H1 (cell line): ENCODE measurements around the gene NDUFS5. TPM values are rescaled to one million over a fixed set of nuclear protein-coding genes. Genes with fewer than 3 reads are reported as not detected.

ENCODE experiments used
- CTCF ChIA-PET: fragments of 300-600 bp; sonication (Branson Sonifier 250); formaldehyde crosslinking; loops from one replicate; lab custom pipeline; 2021; ENCODE audit not compliant: partially characterized antibody; lab: Charles Lee
- POLR2A ChIA-PET: fragments of 300-600 bp; sonication (Branson Sonifier 250); formaldehyde crosslinking; loops from one replicate; lab custom pipeline; 2021; ENCODE audit warnings: inconsistent platforms; ENCODE audit not compliant: partially characterized antibody; lab: Charles Lee
- DNase-seq, 2 experiments: peaks; one replicate each; pipeline versions ENCODE4 v3.0.0 to v3.0.0-alpha.2; 2010 to 2022; ENCODE audit warnings: low spot score in 2 of 2, low read depth in 1 of 2, mixed read lengths in 1 of 2
- FAIRE-seq: peaks from 2 replicates; lab custom pipeline; 2011; peaks lifted over from hg19 to GRCh38; lab: Jason Lieb, UNC
- H2AFZ ChIP-seq: 2 replicates; pipeline ENCODE4 v1.8.1; 2012; ENCODE audit warnings: low read length, inconsistent platforms
- H2AK5ac ChIP-seq: 2 replicates; pipeline ENCODE4 v1.6.1; 2013; ENCODE audit warnings: low read depth, low read length
- H2BK120ac ChIP-seq: replicated peaks from 2 replicates; pipeline ENCODE3; 2013; ENCODE audit warnings: low read depth, low read length, inconsistent platforms
- H2BK12ac ChIP-seq: 2 replicates; pipeline ENCODE4 v1.6.1; 2013; ENCODE audit warnings: low read depth, low read length
- H2BK15ac ChIP-seq: 2 replicates; pipeline ENCODE4 v1.6.1; 2013; ENCODE audit warnings: low read length
- H2BK20ac ChIP-seq: 2 replicates; pipeline ENCODE4 v1.6.1; 2013; ENCODE audit warnings: low read length
- H2BK5ac ChIP-seq: 2 replicates; pipeline ENCODE4 v1.6.1; 2013; ENCODE audit warnings: low read depth, low read length
- H3K14ac ChIP-seq: 2 replicates; pipeline ENCODE4 v1.6.1; 2013; ENCODE audit warnings: inconsistent platforms; ENCODE audit not compliant: insufficient read length
- H3K18ac ChIP-seq: 2 replicates; pipeline ENCODE4 v1.6.1; 2013; ENCODE audit warnings: low read length; ENCODE audit errors: extremely low read depth
- H3K23ac ChIP-seq: 2 replicates; pipeline ENCODE4 v1.6.1; 2013; ENCODE audit warnings: inconsistent platforms; ENCODE audit not compliant: insufficient read length
- H3K23me2 ChIP-seq: 2 replicates; pipeline ENCODE4 v1.6.1; 2013; ENCODE audit warnings: low read depth, low read length
- H3K27ac ChIP-seq: 2 replicates; pipeline ENCODE4 v1.6.1; 2011; ENCODE audit warnings: low read depth, low read length, inconsistent platforms
- H3K27me3 ChIP-seq, 4 experiments: replicated peaks in 1 of 4; 1 replicate in 1 of 4; 2 replicates in 3 of 4; pipeline versions ENCODE4 v1.6.1 to v1.8.1; 2011 to 2013; ENCODE audit warnings: low read length in 3 of 4, mild to moderate bottlenecking in 3 of 4, inconsistent platforms in 2 of 4, mixed read lengths in 2 of 4, moderate library complexity in 1 of 4; ENCODE audit not compliant: control insufficient read depth in 3 of 4, insufficient read depth in 3 of 4; ENCODE audit errors: extremely low read depth in 1 of 4
- H3K36me3 ChIP-seq, 4 experiments: 2 replicates each; pipeline versions ENCODE4 v1.6.1 to v1.8.1; 2011 to 2013; ENCODE audit warnings: mild to moderate bottlenecking in 4 of 4, low read length in 3 of 4, moderate library complexity in 2 of 4, control low read depth in 1 of 4, inconsistent platforms in 1 of 4; ENCODE audit not compliant: insufficient read depth in 4 of 4, control insufficient read depth in 2 of 4
- H3K4ac ChIP-seq: replicated peaks from 2 replicates; pipeline ENCODE3; 2013; ENCODE audit warnings: low read length, low read depth, mixed read lengths, inconsistent platforms; ENCODE audit not compliant: insufficient read length
- H3K4me1 ChIP-seq, 4 experiments: replicated peaks in 1 of 4; 1 replicate in 1 of 4; 2 replicates in 3 of 4; pipeline versions ENCODE4 v1.6.1 to v1.8.1; 2011 to 2013; ENCODE audit warnings: low read length in 3 of 4, inconsistent platforms in 2 of 4, mixed read lengths in 1 of 4; ENCODE audit not compliant: insufficient read depth in 4 of 4, control insufficient read depth in 3 of 4
- H3K4me2 ChIP-seq, 2 experiments: 2 replicates each; pipeline versions ENCODE4 v1.6.1 to v1.8.1; 2011 to 2013; ENCODE audit warnings: low read depth in 2 of 2, low read length in 2 of 2, control low read depth in 1 of 2, inconsistent platforms in 1 of 2, mild to moderate bottlenecking in 1 of 2; ENCODE audit not compliant: insufficient read depth in 1 of 2
- H3K4me3 ChIP-seq, 4 experiments: fragments of 200-600, 300-600 bp in 1 of 4; sonication (generic), shearing (Covaris generic), sonication (Bioruptor Twin) in 1 of 4; 2 replicates each; pipeline versions ENCODE4 v1.5.1 to v1.8.1; 2011 to 2016; ENCODE audit warnings: low read length in 4 of 4, low read depth in 3 of 4, control low read depth in 2 of 4, inconsistent platforms in 2 of 4, mild to moderate bottlenecking in 2 of 4, mixed read lengths in 1 of 4, moderate library complexity in 1 of 4; ENCODE audit not compliant: insufficient read depth in 2 of 4; ENCODE audit errors: extremely low read depth in 1 of 4
- H3K56ac ChIP-seq: replicated peaks from 2 replicates; pipeline ENCODE3; 2013; ENCODE audit warnings: low read depth, mild to moderate bottlenecking, mixed read lengths, low read length, inconsistent platforms; ENCODE audit not compliant: insufficient read length
- H3K79me1 ChIP-seq: 2 replicates; pipeline ENCODE4 v1.6.1; 2013; ENCODE audit warnings: low read depth, low read length, control low read depth
- H3K79me2 ChIP-seq, 2 experiments: 2 replicates each; pipeline versions ENCODE4 v1.6.1 to v1.8.1; 2012 to 2013; ENCODE audit warnings: low read length in 2 of 2, mild to moderate bottlenecking in 2 of 2, inconsistent platforms in 1 of 2; ENCODE audit not compliant: insufficient read depth in 2 of 2, control insufficient read depth in 1 of 2
- H3K9ac ChIP-seq, 4 experiments: replicated peaks in 1 of 4; 1 replicate in 1 of 4; 2 replicates in 3 of 4; pipeline versions ENCODE4 v1.6.1 to v1.8.1; 2011 to 2013; ENCODE audit warnings: low read depth in 3 of 4, low read length in 3 of 4, control low read depth in 2 of 4, mild to moderate bottlenecking in 2 of 4, moderate library complexity in 2 of 4, inconsistent platforms in 1 of 4; ENCODE audit errors: extremely low read depth in 1 of 4
- H3K9me3 ChIP-seq, 2 experiments: 2 replicates each; pipeline versions ENCODE4 v1.6.1 to v1.8.1; 2012 to 2013; ENCODE audit warnings: mild to moderate bottlenecking in 2 of 2, moderate library complexity in 2 of 2, control low read depth in 1 of 2, inconsistent platforms in 1 of 2, low read depth in 1 of 2, low read length in 1 of 2, mixed read lengths in 1 of 2; ENCODE audit not compliant: insufficient read depth in 2 of 2
- H4K20me1 ChIP-seq, 2 experiments: replicated peaks in 1 of 2; 2 replicates each; pipeline versions ENCODE3 to v1.8.1; 2011 to 2013; ENCODE audit warnings: inconsistent platforms in 2 of 2, low read length in 2 of 2, mild to moderate bottlenecking in 1 of 2; ENCODE audit not compliant: insufficient read depth in 2 of 2, control insufficient read depth in 1 of 2
- H4K5ac ChIP-seq: 2 replicates; pipeline ENCODE4 v1.6.1; 2013; ENCODE audit warnings: low read length, low read depth, mixed read lengths, inconsistent platforms; ENCODE audit not compliant: insufficient read length
- H4K8ac ChIP-seq: 2 replicates; pipeline ENCODE4 v1.8.0; 2013; ENCODE audit warnings: mild to moderate bottlenecking, moderate library complexity, low read length, inconsistent platforms; ENCODE audit not compliant: insufficient read depth; ENCODE audit errors: extremely low read depth
- H4K91ac ChIP-seq: replicated peaks from 2 replicates; pipeline ENCODE3; 2013; ENCODE audit warnings: low read length, mixed read lengths, inconsistent platforms; ENCODE audit not compliant: insufficient read length
- ATF3 ChIP-seq: IDR thresholded peaks from 2 replicates; pipeline ENCODE4 v1.6.1; 2011; ENCODE audit warnings: low read depth, mild to moderate bottlenecking, low read length; ENCODE audit not compliant: insufficient read depth
- BRCA1 ChIP-seq: IDR thresholded peaks from 2 replicates; pipeline ENCODE4 v1.6.1; 2012; ENCODE audit warnings: low read depth, low read length, improper control_type of control experiment
- CTBP2 ChIP-seq: IDR thresholded peaks from 2 replicates; pipeline ENCODE4 v1.7.0; 2011; ENCODE audit warnings: borderline replicate concordance, mild to moderate bottlenecking, moderate library complexity, mixed read lengths, low read length; ENCODE audit not compliant: insufficient read depth, insufficient read length
- GABPA ChIP-seq: IDR thresholded peaks from 2 replicates; pipeline ENCODE4 v1.6.1; 2011; ENCODE audit warnings: mild to moderate bottlenecking, low read length, moderate library complexity, borderline replicate concordance; ENCODE audit not compliant: insufficient read depth
- GTF2F1 ChIP-seq: IDR thresholded peaks from 2 replicates; pipeline ENCODE4 v1.6.1; 2012; ENCODE audit warnings: low read depth, low read length, improper control_type of control experiment, borderline replicate concordance
- JUN ChIP-seq: IDR thresholded peaks from 2 replicates; pipeline ENCODE4 v1.6.1; 2011; ENCODE audit warnings: low read depth, mild to moderate bottlenecking, improper control_type of control experiment, low read length
- JUND ChIP-seq: IDR thresholded peaks from 2 replicates; pipeline ENCODE4 v1.6.1; 2011; ENCODE audit warnings: mild to moderate bottlenecking, improper control_type of control experiment, low read length
- RNF2 ChIP-seq: fragments of 200-900, 300-1000 bp; sonication (generic); IDR thresholded peaks from 2 replicates; pipeline ENCODE4 v1.7.1; 2016; ENCODE audit warnings: borderline replicate concordance, low read depth, mild to moderate bottlenecking, antibody characterized with exemption, low read length; ENCODE audit not compliant: poor library complexity, severe bottlenecking; ENCODE audit errors: missing control alignments
- RXRA ChIP-seq: IDR thresholded peaks from 2 replicates; pipeline ENCODE4 v1.6.1; 2011; ENCODE audit warnings: low read depth, mild to moderate bottlenecking, low read length, moderate library complexity; ENCODE audit not compliant: insufficient read depth
- USF2 ChIP-seq: IDR thresholded peaks from 2 replicates; pipeline ENCODE4 v1.6.1; 2011; ENCODE audit warnings: low read length, improper control_type of control experiment
- YY1 ChIP-seq: IDR thresholded peaks from 2 replicates; pipeline ENCODE4 v1.6.1; 2011; ENCODE audit warnings: low read depth, mild to moderate bottlenecking, low read length
- ZNF274 ChIP-seq: IDR thresholded peaks from 2 replicates; pipeline ENCODE4 v1.7.0; 2012; ENCODE audit warnings: low read length, borderline replicate concordance; ENCODE audit errors: extremely low read depth
- WGBS, 2 experiments: shearing (Covaris generic) in 1 of 2; methylation state at CpG; one replicate each; pipeline versions ENCODE4 v1.1.6 to v1.1.7; 2013 to 2015; ENCODE audit warnings: low lambda C conversion rate in 2 of 2, mixed read lengths in 2 of 2, inconsistent platforms in 1 of 2, low coverage in 1 of 2, missing lambda C conversion rate in 1 of 2; ENCODE audit not compliant: insufficient replicate concordance in 2 of 2, insufficient coverage in 1 of 2, insufficient read length in 1 of 2; ENCODE audit errors: extremely low coverage in 1 of 2, missing lambda C conversion rate in 1 of 2; 5-methylcytosine and 5-hydroxymethylcytosine counted together
- polyA plus RNA-seq, 7 experiments: library from polyadenylated mRNA; depleted of rRNA in 3 of 7; stranded (reverse) in 5 of 7; unstranded in 2 of 7; fragments of >200 nt in 5 of 7; fragments of 200-250 nt in 2 of 7; gene quantifications; 1 replicate in 5 of 7; 2 replicates in 1 of 7; 4 replicates in 1 of 7; pipeline versions ENCODE4 v1.2.1 to v1.2.3, GENCODE V29; 2011 to 2013; ENCODE audit warnings: missing spikeins in 2 of 7, mixed read lengths in 2 of 7
- total RNA-seq: library from RNA; stranded (reverse); fragmentation: NEBNext Ultra II Directional; extraction: Animal tissue kit (Norgen Biotek cat#: 25700); gene quantifications from 2 replicates; pipeline ENCODE4 v1.2.1, GENCODE V29; 2021

The NDUFS5 gene
- total and polyA plus RNA-seq, 2 of the 8 experiments (the other 6 are each of a cell fraction or from before 2014, with no cell fraction given): 435 to 835 TPM

- no peak overlapping the region for H3K18ac ChIP-seq
- H3K4me3 ChIP-seq: no peak overlapping the region
- H3K4me2 ChIP-seq: no peak overlapping the region
- no peak overlapping the region for H3K4ac ChIP-seq
- H2BK12ac ChIP-seq: no peak overlapping the region
- H3K23me2 ChIP-seq: no peaks in the 10 kb centered on the region
- 40 to 77% methylated on average over 1 to 3 of the region's 3 CpGs for WGBS, 2 experiments
- H4K5ac ChIP-seq: no peak overlapping the region
- H3K27me3 ChIP-seq: no peaks in the 10 kb centered on the region
- no peak overlapping the region for H3K9ac ChIP-seq
- H2BK15ac ChIP-seq: no peak overlapping the region
- no peak overlapping the region for H2AFZ ChIP-seq
- H3K27ac ChIP-seq: no peak overlapping the region
- H3K23ac ChIP-seq: no peak overlapping the region
- no peaks in the 10 kb centered on the region for H3K9me3 ChIP-seq
- no peak overlapping the region for H3K14ac ChIP-seq
- no peak for DNase-seq
- H4K20me1 ChIP-seq: no peaks in the 10 kb centered on the region
- FAIRE-seq: no peak
- POLR2A ChIA-PET: interaction anchor here (1.2 kb wide), 1 partner anchor 10 kb away, joined by 4 read pairs; no protein-coding TSS in a partner anchor
- H3K79me1 ChIP-seq: no peaks in the 10 kb centered on the region
- H3K4me1 ChIP-seq: no peaks in the 10 kb centered on the region
- CTCF ChIA-PET: interaction anchor here (1.5 kb wide), 1 partner anchor 37 kb away, joined by 3 read pairs; no protein-coding TSS in a partner anchor
- H2AK5ac ChIP-seq: no peak overlapping the region
- H3K56ac ChIP-seq: no peak overlapping the region
- H2BK20ac ChIP-seq: no peak overlapping the region
- H4K91ac ChIP-seq: no peak overlapping the region
- H2BK5ac ChIP-seq: no peak overlapping the region
- H3K79me2 ChIP-seq: no peaks in the 10 kb centered on the region
- H3K36me3 ChIP-seq: peaks cover 0 to 7% (median 5%) of the 10 kb centered on the region in 4 experiments; a peak in 4 of 8 replicates
- no peak overlapping the region for H4K8ac ChIP-seq
- H2BK120ac ChIP-seq: no peak overlapping the region
- TF ChIP-seq YY1 (no peak), RNF2 (no peak), ZNF274 (no peak), RXRA (no peak), CTBP2 (no peak), ATF3 (no peak), GTF2F1 (no peak), JUN (no peak), USF2 (no peak), BRCA1 (no peak), GABPA (no peak), JUND (no peak)
Measured at GRCh38 chr1:39043513-39043912, 17.4 kb downstream of the NDUFS5 start.
